SJSA1 (cell line): ENCODE data around the gene PLCB4. TPM values are rescaled to one million over a fixed set of nuclear protein-coding genes. Genes with fewer than 3 reads are reported as not detected.

Experiments used
- DNase-seq, 2 experiments: peaks; one replicate each; pipeline ENCODE4 v3.0.0-alpha.2; 2015 to 2020; ENCODE audit warnings: low spot score in 2 of 2, low read depth in 1 of 2
- H3K27ac ChIP-seq: fragments of 250-450 bp; sonication (Bioruptor Pico); 2 replicates; pipeline ENCODE4 v1.5.1; 2020; ENCODE audit warnings: mild to moderate bottlenecking, moderate library complexity
- H3K27me3 ChIP-seq: fragments of 250-450 bp; sonication (Bioruptor Pico); replicated peaks from 2 replicates; pipeline ENCODE4 v1.5.1; 2020; ENCODE audit warnings: mild to moderate bottlenecking, moderate library complexity
- H3K36me3 ChIP-seq: fragments of 250-450 bp; sonication (Bioruptor Pico); 2 replicates; pipeline ENCODE4 v1.5.1; 2020; ENCODE audit warnings: mild to moderate bottlenecking
- H3K4me1 ChIP-seq: fragments of 250-450 bp; sonication (Bioruptor Pico); replicated peaks from 2 replicates; pipeline ENCODE4 v1.6.1; 2021; ENCODE audit warnings: mild to moderate bottlenecking
- H3K4me3 ChIP-seq: fragments of 250-450 bp; sonication (Bioruptor Pico); 2 replicates; pipeline ENCODE4 v1.5.1; 2020; ENCODE audit warnings: mild to moderate bottlenecking
- H3K9me3 ChIP-seq: fragments of 250-450 bp; sonication (Bioruptor Pico); replicated peaks from 2 replicates; pipeline ENCODE4 v1.5.1; 2020; ENCODE audit warnings: mild to moderate bottlenecking
- total RNA-seq: library from RNA; depleted of rRNA; stranded (reverse); fragments of >200 nt; shearing (Covaris generic); gene quantifications from 2 replicates; pipeline ENCODE4 v1.2.3, GENCODE V29; 2014

The PLCB4 gene
- total RNA-seq, 1 experiment from 2014 or later = 9.3 TPM

- Histone ChIP-seq H3K4me1 (no peaks in the 10 kb centered on the region), H3K4me3 (no peak within 1 kb of the TSS), H3K36me3 (no peaks in the 10 kb centered on the region), H3K27me3 (peaks cover 57% of the 10 kb centered on the region), H3K9me3 (no peaks in the 10 kb centered on the region), H3K27ac (no peak within 1 kb of the TSS)
- DNase-seq = no peak
Observed at GRCh38 chr20:9514461-9515213, 445.8 kb downstream of the PLCB4 start, which contains the start of gene LAMP5. TSS of gene LAMP5 (plus strand) at chr20:9514590. CDS start at chr20:9514853, 263 bp downstream.

- no peak overlapping the region for H3K27ac ChIP-seq
- H3K27me3 ChIP-seq = peaks cover 60% of the 10 kb centered on the region
- no peak overlapping the region for H3K4me3 ChIP-seq
Observed at GRCh38 chr20:9515214-9515585, 446.3 kb downstream of the PLCB4 start.

GRCh38 chr20:9515741-9516233 lies 446.9 kb downstream of the PLCB4 start:
- Histone ChIP-seq H3K9me3 (no peaks in the 10 kb centered on the region), H3K27me3 (peaks cover 58% of the 10 kb centered on the region), H3K4me1 (no peaks in the 10 kb centered on the region), H3K4me3 (no peak overlapping the region), H3K27ac (no peak overlapping the region), H3K36me3 (no peaks in the 10 kb centered on the region)
- DNase-seq = no peak

More at GRCh38 chr20:9515214-9515585, 446.3 kb downstream of the PLCB4 start:
- Histone ChIP-seq H3K9me3 (no peaks in the 10 kb centered on the region), H3K4me1 (no peaks in the 10 kb centered on the region), H3K36me3 (no peaks in the 10 kb centered on the region)
- no peak for DNase-seq

GRCh38 chr20:9516234-9516871 lies 447.5 kb downstream of the PLCB4 start:
- Histone ChIP-seq H3K27ac (no peak overlapping the region), H3K27me3 (peaks cover 53% of the 10 kb centered on the region), H3K4me1 (no peaks in the 10 kb centered on the region), H3K4me3 (no peak overlapping the region), H3K9me3 (no peaks in the 10 kb centered on the region), H3K36me3 (no peaks in the 10 kb centered on the region)
- no peak for DNase-seq

GRCh38 chr20:9517297-9518162 lies 448.6 kb downstream of the PLCB4 start:
- Histone ChIP-seq H3K27ac (no peak overlapping the region), H3K27me3 (peaks cover 49% of the 10 kb centered on the region), H3K4me1 (no peaks in the 10 kb centered on the region), H3K36me3 (no peaks in the 10 kb centered on the region), H3K9me3 (no peaks in the 10 kb centered on the region), H3K4me3 (no peak overlapping the region)
- DNase-seq = no peak

GRCh38 chr20:9518576-9519175 lies 449.8 kb downstream of the PLCB4 start:
- Histone ChIP-seq H3K36me3 (no peaks in the 10 kb centered on the region), H3K4me1 (no peaks in the 10 kb centered on the region), H3K27ac (no peak overlapping the region), H3K9me3 (no peaks in the 10 kb centered on the region), H3K4me3 (no peak overlapping the region), H3K27me3 (peaks cover 39% of the 10 kb centered on the region)
- no peak for DNase-seq

- no peak overlapping the region for H3K27ac ChIP-seq
- H3K36me3 ChIP-seq = no peaks in the 10 kb centered on the region
- no peaks in the 10 kb centered on the region for H3K9me3 ChIP-seq
- peaks cover 25% of the 10 kb centered on the region for H3K27me3 ChIP-seq
- H3K4me3 ChIP-seq = no peak overlapping the region
- no peak for DNase-seq
- no peaks in the 10 kb centered on the region for H3K4me1 ChIP-seq
Observed at GRCh38 chr20:9520086-9520485, 451.2 kb downstream of the PLCB4 start.

GRCh38 chr20:9523636-9524035 lies 454.7 kb downstream of the PLCB4 start:
- Histone ChIP-seq H3K4me1 (no peaks in the 10 kb centered on the region), H3K4me3 (no peak overlapping the region), H3K9me3 (no peaks in the 10 kb centered on the region), H3K27me3 (peaks cover 8% of the 10 kb centered on the region; the same call in 1 of the 2 replicates), H3K36me3 (no peaks in the 10 kb centered on the region), H3K27ac (no peak overlapping the region)
- DNase-seq = no peak
